Measurements from ENCODE around the gene ATP1A3.

ATP1A3 gene

DNA sequence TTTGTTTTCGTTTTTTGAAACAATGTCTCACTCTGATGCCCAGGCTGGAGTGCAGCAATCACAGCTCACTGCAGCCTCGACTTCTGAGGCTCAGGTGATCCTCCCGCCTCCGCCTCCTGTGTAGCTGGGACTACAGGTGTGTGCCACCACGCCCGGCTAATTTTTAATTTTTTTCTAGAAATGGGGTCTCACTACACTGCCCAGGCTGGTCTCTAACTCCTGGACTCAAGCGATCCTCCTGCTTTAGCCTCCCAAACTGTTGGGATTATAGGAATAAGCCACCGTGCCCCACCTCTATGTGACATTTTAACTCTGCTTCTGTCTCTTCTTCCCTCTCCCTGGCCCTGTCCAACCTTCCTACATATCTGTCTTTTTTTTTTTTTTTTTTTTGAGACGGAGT, 5.1 kb downstream of the ATP1A3 start:
- no peak for DNase-seq (ENCODE audit: low read depth in 2 of 2, low spot score in 1 of 2)

DNA sequence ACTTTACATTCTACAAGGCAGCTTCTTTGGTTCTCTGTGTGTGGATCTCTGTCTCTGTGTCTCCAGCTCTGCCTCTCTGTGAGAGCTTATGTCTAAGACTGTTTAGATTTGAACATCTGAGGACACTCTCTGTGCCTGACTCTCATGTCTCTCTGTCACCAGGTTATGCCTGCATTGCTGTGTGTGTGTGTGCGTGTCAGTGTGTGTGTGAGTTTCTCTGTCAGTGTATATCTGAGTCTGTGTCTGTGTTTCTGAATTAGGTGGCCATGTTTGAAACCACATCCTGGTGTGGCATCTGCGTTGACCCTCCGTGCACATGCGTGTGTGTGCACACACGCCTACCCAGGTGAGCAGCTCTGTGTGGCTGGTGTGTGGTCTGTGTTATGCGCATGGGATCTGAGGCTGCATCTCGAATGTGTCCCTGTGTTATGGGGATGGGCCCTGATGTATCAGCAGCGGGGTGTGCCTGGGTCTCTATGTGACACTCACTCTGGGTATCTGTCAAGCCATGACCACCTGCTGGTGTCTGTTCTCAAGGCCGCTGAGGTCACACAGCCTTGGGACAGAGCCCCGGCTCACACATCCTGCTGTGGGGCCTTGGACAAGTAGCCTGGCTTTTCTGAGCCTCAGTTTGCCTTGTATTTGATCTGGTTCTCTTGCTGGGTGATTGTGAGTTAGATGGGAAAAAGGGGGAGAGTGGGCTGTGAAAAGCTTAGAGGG, 6.7 kb downstream of the ATP1A3 start:
- no peak for DNase-seq (ENCODE audit: low read depth in 2 of 2, low spot score in 1 of 2)

DNA sequence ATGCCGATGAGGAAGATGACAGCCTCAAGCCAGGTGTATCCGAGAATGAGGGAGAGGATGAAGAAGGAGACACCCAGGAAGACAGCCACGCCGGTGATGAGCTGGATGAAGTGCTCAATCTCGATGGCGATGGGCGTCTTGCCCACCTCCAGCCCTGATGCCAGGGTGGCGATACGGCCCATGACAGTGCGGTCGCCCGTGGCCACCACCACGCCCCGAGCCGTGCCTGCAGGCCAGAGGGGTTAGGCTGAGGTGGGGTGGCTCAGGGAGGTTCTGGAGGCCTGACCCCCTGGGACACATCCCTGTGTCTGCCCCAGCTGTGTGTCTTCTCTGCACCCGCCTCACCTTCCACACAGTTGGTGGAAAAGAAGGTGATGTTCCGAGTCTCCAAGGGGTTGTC, 9.1 kb downstream of the ATP1A3 start:
- DNase-seq (ENCODE audit: low read depth in 2 of 2, low spot score in 1 of 2) = no peak

DNA sequence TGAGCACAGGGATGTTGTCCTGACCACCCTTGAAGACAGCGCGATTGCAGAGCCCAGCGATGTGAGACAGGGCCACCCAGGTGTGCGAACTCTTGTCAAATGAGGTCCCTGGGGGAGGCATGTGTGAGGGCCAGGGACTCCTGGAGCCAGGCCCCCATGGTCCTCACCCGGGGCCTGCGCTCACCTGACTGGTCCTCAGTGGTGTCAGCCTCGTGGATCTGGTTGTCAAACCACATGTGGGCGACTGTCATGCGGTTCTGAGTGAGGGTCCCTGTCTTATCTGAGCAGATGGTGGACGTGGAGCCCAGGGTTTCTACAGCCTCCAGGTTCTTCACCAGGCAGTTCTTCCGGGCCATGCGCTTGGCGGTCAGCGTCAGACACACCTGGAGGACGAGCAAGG, 12.3 kb downstream of the ATP1A3 start:
- DNase-seq (ENCODE audit: low read depth in 2 of 2, low spot score in 1 of 2) = no peak

DNA sequence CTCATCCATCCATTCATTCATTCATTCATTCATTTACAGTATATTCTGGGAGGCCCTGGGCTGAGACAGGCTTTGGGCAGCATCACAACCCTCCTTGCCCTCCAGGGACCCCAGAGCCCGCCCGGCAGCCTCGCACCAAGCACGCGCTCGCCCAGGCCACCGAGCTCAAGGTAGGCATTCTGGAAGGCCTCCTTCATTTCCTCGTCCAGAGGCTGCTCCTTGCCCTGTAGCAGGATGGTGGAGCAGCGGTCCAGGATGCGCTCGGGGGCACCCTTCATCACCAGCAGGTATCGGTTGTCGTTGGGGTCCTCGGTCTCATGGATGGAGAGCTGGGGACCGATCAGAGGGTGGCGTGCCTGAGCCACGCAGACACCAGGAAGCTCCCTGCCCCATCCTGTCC, 15.6 kb downstream of the ATP1A3 start:
- DNase-seq (ENCODE audit: low read depth in 2 of 2, low spot score in 1 of 2) = no peak

DNA sequence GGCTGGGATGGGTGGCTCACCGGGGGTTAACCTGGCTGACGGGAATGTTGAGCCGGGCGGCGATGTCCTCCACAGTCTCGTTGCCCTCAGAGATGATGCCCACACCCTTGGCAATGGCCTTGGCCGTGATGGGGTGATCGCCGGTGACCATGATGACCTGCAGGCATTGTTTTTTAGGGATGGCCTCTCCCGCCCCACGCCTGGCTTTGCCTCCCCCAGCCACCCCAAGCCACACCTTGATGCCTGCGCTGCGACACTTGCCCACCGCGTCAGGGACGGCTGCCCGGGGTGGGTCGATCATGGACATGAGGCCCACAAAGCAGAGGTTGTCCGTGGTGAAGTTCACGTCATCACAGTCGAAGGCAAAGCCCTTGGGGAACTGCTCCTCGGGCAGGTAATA, 16.1 kb downstream of the ATP1A3 start:
- no peak for DNase-seq (ENCODE audit: low read depth in 2 of 2, low spot score in 1 of 2)

DNA sequence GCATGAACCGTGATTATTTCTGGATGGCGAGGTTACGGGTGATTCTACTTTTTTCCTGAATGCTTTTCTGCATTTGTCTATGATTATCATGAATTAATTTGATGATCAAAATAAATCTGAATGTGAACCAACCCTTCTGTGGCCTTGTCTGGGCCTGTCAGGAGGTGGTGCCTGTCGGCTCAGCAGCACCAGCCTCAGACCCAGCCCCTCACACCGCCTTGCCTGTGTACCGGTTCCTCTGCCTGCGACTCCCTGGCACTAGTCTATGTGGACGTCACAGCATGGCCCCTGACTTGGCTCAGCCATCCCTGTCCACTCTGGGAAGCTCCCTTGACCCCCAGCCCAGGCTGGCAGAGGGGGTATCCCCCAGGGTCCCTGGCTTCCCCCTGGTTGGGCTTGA, 19.4 kb downstream of the ATP1A3 start:
- DNase-seq (ENCODE audit: low read depth in 2 of 2, low spot score in 1 of 2) = no peak

DNA sequence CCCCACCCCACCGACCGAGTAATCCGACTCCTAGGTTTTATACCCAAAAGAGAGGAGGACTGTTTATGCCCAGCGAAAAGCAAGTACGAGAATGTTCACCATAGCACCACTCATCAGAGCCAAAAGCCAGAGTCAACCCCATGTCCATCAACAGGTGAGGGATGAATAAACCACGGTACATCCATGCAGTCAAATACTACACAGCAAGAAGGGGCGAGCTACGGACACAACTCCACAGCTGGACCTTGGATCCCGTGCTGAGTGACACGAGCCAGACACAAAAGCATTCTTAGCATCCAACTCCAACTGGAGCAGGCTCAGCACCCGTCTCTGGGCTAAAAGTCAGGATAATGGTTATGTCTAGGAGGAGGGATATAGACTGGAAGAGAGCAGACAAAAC, 22.7 kb downstream of the ATP1A3 start:
- no peak for DNase-seq (ENCODE audit: low read depth in 2 of 2, low spot score in 1 of 2)

DNA sequence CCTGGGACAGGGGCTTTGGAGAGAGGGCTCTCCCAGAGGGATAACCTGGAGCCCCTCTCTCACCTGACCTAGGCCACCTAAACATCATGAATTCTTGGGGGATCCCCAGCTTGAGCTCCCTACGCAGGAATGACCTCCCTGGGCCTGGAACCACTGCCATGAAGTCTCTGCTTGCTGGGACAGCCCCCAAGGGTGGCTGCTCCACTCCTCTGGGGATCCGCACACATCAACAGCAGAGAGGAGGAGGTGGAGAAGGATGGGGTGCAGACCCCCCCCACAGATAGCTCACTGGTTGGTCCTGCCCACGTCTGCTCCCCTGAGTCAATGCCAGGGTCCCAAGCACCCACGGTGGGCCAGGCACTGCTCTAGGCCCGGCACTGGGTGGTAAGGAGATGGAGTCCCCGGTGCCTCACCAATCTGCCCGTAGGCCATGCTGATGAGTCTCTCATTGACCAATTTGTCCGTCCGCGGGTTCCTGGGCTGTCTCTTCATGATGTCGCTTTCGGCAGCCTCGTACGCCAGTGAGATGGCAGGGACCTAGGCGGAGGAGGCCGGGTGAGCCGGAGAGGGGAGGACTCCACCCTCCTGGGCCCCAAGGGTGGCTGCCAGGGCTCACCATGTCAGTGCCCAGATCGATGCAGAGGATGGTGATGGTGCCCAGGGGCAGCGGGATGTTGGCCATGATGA, 24.1 kb downstream of the ATP1A3 start:
- DNase-seq (ENCODE audit: low read depth in 2 of 2, low spot score in 1 of 2) = no peak

DNA sequence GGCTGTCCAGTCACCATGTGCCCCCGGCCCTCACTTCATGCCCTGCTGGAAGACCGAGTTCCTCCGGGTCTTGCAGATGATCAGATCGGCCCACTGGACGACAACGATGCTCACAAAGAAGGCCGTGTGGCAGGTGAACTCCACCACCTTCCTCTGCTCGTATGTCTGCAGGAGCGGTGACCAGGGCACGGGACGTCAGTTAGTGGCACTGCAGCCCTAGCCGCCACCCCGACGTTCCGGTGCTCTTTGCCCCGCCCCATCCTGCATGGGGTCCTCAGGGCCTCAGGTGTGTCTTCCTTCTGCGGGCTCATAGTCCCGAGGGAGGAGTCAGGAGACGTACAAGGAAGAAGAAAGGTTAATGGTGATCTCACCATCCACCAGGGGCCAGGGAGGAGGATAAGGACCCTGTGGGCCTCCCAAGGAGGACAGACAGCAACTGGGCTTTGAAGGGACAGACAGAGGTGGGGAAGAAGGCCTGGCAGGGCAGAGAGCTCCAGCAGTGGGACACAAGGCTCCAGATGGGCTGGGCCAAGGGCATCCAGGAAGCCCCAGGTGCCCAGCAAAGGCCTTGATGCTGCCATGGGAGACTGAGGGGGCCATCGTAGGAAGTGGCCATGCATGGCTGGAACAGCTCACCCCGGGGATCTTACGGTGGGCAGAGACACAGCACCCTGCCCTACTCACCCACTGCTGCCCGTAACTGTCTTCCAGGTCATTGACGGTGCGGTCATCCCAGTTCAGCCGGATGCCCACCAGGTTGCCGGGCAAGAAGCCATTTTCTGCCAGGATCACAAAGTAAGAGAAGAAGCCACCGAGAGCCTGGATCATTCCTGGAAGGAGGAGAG, 25.1 kb downstream of the ATP1A3 start:
- no peak for DNase-seq (ENCODE audit: low read depth in 2 of 2, low spot score in 1 of 2)

DNA sequence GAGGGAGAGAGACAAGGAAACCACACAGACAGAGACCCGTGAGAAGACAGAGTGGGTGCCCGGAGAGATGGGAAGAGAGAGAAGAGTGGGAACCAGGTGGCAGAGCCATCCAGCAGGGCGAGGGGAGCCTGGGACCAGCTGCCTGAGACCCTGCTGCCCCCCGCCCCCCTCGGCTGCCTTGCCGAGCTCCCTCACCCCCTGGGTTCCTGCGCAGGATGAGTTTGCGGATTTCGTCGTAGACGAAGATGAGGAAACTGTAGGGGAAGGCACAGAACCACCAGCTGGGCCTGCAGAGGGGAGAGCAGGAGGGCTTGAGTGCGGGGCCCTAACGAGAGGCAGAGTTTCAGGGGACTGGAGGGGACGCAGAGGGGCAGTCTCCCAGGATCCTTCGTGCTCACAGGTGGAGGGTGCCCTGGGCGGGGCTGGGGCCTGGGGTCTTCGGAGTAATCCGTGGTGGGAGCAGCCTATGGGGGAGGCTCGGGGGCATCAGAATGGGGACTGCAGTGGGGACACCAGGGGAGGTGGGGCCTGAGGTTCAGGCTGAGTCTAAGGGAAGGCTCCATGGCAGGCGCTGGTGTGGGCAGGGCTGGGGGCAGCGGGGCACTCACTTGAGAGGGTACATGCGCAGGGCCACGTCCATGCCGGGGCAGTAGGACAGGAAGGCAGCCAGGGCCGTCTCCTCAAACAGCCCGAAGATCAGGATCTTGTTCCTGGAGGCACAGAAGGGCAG, 26.8 kb downstream of the ATP1A3 start:
- DNase-seq (ENCODE audit: low read depth in 2 of 2, low spot score in 1 of 2) = no peak

DNA sequence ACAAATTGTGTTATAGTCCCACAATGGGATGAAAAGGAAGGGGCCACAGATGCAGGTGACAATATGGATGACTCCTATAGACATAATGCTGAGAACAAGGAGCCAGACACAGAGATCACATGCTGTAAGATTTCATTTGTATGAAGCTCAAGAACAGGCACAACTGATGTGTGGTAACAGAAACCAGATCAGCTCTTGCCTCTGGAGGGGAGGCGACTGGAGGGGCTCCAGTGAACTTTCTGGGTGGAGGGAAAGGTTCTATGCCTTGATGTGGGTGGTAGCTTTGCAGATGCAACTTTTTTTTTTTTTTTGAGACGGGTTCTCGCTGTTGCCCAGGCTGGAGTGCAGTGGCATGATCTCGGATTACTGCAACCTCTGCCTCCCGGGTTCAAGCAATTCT, 28.9 kb downstream of the ATP1A3 start:
- DNase-seq (ENCODE audit: low read depth in 2 of 2, low spot score in 1 of 2) = no peak

DNA sequence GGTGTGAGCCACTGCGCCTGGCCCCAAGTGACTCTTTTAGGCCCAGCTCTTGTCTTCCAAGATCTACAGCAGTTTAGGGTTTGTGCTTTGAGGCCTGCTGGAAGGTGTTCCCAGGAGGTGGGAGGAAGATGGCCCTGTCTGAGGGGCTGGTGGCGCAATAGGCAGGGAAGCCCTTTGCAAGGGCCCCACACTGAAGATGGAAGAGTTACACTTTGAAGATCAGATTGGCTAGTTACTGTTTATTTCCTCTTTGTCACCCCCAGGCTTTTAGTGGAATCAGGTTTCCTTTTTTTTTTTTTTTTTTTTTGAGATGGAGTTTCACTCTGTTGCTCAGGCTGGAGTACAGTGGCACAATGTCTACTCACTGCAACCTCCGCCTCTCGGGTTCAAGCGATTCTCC, 33.1 kb downstream of the ATP1A3 start:
- DNase-seq (ENCODE audit: low read depth in 2 of 2, low spot score in 1 of 2) = no peak

DNA sequence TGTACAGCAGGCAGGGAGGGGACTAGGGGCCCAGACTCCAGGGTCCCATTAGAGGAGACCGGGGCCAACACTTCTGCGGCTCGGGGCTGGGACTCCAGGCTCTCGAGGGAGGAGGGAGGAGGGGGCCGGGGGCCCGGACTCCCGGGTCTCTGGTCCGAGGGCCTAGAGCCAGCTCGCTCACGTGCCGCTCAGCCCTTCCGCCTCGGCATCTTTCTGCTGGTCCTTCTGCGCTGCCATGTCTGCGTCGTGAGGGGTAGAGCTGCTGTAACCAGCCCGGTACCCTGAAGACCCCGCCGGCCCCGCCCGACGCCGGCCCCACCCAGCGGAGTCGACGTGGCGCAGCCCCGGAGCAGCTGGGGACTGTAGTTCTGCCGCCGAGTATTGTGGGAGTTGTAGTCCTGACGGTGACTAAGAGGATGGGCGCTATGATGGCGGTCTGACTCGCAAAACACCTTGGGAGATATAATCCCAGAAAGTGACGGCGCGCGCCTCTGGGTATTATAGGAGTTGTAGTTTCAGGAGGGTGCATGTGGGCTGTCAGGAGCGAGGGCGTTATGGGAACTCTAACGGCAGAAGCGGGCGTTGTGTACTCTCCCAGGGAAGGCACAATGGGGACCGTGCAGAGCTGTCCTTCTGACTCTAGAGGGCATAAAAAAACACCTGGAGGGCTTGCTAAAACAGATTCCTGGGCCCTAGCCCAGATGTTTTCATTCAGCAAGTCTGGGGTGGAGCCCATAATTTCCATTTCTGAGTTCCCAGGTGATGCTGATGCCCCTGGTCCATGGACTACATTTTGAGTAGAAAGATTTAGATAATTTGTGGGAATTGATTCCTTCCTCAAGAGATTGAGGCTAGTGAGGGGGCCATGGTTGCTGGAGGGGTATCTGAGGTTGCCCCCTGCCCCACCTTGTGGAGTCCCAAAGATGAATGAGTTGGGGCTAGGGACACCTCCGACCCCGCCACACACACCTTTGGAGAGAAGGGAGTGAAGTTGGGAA, 34.7 kb downstream of the ATP1A3 start, which contains the start of gene RABAC1:
TSS of gene RABAC1 (minus strand) at position 266 of the 998 bp plus-strand sequence. CDS start at position 237, 29 bp downstream.
- peak; percentile 52 to 77 for DNase-seq (ENCODE audit: low read depth in 2 of 2, low spot score in 1 of 2)

DNA sequence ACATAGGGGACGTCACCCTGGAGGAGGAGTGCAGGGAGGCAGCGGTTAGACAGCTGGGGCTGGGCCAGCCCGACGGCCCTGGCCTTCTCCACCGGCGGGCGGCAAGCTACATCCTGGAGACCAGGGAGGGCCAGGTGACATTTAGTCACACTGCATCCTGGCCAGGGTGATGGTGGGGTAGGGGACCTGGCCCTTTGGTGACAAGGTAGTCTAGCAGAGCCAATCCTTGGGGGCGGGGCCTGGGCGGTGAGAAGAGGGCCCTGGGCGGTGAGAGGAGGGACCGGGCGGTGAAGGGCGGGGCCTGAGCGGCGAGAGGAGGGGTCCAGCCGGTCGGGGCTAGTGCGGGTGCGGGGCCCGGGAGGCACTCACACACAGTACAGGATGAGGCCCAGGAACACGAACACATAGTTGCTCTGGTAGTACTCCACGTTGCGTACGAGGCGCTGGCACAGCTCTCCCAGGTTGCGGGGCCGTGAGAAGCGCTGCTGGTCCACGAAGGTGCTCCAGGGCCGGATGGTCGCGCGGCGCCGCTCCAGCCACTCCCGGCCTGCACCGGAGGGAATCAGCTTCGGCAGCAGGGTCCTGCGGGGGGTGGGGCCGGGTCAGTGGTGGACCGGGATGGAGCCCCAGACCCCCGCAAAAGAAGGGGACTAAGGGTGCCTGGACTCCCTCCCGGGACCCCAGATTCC, 35.5 kb downstream of the ATP1A3 start:
- DNase-seq (ENCODE audit: low read depth in 2 of 2, low spot score in 1 of 2) = peak; percentile 53 to 60

DNA sequence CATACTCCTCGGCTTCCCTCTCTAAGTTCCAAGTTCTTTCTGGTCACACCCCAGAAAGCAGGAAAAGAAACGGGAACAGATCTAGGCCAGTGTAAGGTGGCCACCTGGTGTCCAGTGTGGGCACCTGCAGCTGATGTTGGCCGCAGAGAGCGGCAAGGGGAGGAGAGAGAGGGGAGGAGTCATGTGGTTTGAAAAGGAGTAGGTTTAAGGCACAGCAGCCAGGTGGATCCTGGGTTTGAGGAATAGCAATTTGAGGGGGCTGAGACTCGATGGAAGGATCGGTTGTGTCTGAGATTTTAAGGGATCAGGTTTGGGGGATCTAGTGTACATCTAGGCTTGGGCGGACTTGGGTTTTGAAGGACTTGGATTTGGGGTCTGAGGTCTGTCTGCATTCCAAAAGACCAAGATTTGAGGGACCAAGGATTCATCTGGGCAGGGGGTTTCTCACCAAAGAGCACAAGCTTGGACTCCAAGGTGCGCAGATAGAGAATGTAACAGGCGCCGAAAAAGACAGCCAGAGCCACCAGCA, 36.1 kb downstream of the ATP1A3 start:
- DNase-seq (ENCODE audit: low read depth in 2 of 2, low spot score in 1 of 2) = no peak

DNA sequence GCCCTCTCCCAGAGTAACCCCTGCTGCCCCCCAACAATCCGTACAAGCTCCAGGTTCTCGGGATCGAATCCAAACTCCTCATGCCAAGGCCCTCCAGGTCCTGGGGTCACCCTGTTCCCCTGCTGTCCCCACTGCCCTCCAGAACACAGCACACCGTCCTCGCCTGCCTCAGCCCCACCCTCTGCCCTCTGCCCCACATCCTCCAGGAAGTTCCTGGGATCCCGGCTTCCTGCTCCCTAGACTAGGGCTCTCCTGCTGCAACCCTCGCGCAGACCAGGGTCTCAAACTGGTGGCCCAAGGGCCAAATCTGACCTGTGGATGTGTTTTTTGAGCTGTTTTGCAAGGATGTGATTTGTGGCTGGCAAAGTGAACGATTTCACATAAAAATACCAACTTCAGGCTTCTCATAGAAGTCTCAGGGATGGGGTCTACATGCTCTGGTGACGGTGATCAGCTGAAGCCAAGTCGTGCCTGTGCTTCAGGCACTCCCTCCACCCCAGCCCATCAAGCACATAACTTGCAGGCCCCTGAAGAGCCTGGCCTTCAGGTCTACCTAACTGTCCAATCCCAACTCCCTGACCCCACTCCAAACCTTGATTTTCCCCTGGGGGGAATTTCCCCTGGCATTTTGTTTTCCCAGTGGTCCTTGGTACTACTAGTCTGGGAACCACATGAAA, 36.7 kb downstream of the ATP1A3 start:
- no peak for DNase-seq (ENCODE audit: low read depth in 2 of 2, low spot score in 1 of 2)

DNA sequence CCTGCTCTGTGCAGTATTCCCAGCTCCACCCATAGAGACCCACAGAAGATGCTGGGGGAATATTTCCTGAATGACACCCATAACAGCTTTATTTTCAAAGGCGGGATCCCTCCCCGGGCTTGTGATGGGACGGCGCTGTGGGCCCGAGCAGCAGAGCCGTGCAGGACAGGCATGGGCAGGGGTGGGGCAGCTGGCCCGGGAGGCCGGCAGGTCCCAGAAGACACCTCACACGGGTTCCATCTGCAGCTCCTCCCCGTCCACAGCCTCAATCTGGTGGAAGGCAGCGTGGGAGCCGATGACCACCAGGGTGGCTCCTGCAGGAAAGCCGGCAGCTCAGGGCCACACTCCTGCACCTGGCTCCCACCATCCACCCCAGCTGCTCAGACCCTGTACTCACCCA, 37.4 kb downstream of the ATP1A3 start:
- DNase-seq (ENCODE audit: low read depth in 2 of 2, low spot score in 1 of 2) = no peak

DNA sequence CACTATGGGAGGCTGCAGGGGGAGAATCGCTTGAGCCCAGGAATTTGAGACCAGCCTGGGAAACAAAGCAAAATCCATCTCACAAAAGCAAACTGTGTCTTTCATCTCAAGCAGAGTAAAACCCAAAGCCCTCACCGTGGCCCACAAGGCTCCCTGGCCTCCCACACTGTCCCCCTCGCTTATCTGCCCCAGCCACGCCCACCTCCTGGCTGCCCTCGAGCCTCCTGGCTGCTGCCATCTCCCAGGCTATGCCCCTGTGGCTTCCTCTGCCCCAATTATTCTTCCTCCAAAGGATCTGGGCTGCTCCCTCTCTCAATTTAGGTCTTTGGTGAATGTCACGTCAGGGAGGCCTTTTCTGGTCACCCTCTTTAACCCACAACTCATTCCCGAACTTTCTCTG, 38.5 kb downstream of the ATP1A3 start:
- DNase-seq (ENCODE audit: low read depth in 2 of 2, low spot score in 1 of 2) = no peak

All from stimulated activated CD8-positive, alpha-beta memory T cell treated with anti-CD3 and anti-CD28 coated beads, Interleukin-4, amount 100 ng/mL, for 1 hour (primary cell).